Stimulated activated CD4-positive, alpha-beta T cell treated with anti-CD3 and anti-CD28 coated beads, TNF-alpha, amount 100 ng/mL, for 24 hours (primary cell): ENCODE data around the gene TEKT5.
"Not testable (repeated sequence)": the region's sequence is repeated elsewhere in the genome, so short reads cannot be mapped to it uniquely, and the experiment has no call there.

ENCODE experiments used
- DNase-seq, 3 experiments: peaks; one replicate each; pipeline ENCODE4 v3.0.0-alpha.2; 2020; ENCODE audit warnings: low read depth in 3 of 3

TEKT5 gene

DNA sequence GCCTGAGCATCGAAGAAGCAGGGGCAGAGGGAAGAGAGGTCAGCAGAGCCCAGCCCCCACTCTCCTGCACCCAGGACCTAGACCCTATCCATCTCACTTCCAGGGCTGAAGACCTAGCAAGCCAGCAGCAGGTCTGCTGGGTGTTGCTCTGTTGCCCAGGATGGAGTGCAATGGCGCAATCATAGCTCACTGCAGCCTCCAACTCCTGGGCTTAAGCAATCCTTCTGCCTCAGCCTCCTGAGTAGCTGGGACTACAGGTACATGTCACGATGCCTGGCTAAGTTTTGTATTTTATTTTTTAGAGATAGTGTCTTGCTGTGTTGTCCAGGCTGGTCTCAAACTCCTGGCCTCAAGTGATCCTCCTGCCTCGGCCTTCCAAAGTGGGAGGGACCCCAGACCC, 61.3 kb downstream of the TEKT5 start:
- not testable (repeated sequence) for DNase-seq

DNA sequence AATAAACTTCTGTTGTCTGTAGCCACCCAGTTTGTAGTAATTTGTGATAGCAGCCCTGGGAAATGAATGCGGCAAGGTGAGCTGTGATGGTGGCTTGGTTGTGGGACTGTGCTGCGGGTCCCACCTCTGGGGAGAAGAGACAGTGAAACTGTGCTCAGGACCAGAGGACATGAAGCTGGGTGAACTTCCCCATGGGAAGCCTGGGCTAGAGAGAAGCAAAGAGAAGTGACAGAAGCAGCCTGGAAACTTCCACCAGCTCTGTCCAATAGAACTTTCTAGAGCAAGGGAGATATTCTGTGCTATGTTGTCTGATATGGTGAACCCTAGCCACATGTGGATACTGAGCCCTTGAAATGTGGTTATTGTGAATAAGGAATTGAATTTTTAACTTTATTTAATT, 62.8 kb downstream of the TEKT5 start:
- no peak for DNase-seq

DNA sequence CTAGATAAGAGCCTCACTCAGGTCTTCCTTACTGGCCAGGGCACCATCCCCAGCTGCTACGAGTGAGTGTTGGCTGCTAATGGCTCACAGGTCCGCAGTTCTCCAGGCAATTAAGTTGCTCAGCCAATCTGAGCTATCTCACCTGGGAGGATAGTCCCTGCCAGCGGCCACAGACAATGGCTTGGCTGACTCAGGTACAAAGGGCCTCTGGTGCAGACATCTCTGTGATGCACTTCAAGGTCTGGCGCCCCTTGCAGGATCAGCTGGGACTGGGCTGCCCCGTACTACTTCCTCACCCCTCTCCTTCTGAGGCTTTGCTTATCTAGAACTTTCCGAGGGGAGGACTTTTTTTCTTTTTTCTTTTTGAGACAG, 65.2 kb downstream of the TEKT5 start:
- no peak for DNase-seq

DNA sequence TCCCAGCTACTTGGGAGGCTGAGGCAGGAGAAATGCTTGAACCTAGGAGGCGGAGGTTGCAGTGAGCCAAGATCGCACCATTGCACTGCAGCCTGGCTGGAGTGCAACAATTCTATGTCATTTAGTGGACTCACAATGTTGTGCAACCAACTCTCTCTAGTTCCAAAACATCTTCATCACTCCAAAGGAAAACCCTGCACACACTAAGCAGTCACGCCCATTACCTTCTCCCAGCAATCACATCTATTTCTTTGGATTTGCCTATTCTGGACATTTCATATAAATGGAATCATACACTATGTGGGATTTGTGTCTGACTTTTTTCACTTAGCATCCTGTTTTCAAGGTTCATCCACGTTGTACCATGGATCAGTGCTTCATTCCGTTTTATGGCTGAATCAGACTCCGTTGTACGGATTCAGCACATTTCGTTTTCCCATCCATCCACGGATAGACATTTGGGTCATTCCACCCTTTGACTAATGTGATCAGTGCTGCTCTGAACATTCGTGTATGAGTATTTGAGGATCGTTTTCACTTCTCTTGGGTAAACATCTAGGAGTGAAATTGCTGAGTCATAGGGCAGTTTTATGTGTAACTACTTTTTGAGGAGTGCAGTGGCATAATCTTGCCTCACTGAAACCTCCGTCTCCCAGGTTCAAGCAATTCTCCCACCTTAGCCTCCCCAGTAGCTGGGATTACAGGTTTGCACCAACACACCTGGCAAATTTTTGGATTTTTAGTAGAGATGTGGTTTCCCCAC, 69.0 kb downstream of the TEKT5 start:
- DNase-seq = no peak

DNA sequence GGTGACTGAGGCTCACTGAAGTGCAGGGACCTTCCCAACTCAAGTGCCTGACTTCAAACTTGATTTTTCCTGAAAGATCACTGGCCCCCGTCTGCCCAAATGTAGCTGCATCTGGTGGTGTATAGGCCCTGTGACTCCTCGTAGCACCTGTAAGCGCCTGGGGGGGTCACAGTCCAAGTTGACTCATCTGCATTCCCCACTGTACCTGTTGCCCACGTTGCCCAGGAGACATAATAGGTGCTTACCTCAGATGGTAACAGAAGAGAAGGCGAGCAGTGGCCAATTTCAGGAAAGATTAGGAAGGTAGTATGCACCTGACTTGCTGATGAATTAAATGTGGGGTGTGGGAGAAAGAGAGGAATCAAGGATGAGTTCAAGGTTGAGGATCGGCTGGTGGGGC, 70.2 kb downstream of the TEKT5 start:
- DNase-seq = no peak

DNA sequence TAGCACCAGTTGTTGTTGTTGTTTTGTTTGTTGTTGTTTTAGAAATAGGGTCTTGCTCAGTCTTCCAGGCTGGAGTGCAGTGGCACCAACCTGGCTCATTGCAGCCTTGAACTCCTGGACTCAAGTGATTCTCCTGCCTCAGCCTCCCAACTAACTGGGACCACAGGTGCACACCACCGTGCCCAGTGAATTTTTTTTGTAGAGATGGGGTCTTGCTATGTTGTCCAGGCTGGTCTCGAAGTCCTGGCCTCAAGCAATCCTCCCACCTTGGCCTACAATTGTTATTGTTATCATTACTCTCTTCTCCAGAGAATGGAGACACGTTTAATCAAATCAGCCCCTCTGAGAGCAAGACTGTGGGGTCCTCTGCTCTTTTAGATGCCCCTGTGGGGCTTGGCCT, 71.7 kb downstream of the TEKT5 start:
- no peak for DNase-seq

DNA sequence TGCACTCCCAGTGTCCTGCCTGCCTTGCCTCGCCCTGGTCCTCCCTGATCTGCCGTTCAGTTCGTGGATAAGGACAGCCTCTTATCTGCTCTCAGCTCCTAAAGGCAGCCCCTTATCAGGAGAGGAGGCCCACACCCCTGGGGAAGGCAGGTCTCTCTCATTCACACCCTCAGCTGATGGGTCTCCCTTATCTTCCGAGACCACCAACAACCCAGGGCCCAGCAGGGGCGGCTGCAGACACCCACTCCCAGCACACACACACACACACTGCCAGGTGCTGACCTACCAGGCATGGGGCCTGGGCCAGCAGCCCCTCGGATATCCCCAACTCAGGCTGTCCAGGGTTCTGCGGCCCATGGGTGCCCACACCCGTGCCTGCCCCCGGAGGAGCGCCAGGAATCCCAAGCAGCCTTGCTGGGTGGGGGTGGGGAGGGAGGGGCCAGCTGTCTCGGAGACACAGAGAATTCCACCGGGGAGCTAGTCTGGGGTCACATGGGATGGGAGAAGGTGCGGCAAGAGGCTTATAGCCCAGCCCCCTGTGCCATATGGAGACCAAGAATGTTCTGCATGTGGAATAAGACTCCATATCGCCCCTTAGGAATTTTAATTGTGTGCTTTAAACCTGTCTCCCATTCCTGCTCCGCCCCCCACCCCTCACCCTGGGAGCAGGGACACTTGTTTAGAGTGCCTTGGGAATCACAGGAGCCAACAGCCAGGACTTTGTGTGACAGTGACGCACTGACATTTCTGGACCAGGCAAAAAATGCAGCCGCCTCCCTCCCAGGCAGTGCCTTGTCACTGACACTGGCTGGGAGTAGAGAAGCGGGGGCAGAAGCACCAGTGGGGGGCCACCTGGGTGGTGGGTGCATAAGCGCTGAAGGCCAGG, 72.5 kb downstream of the TEKT5 start:
- no peak for DNase-seq

DNA sequence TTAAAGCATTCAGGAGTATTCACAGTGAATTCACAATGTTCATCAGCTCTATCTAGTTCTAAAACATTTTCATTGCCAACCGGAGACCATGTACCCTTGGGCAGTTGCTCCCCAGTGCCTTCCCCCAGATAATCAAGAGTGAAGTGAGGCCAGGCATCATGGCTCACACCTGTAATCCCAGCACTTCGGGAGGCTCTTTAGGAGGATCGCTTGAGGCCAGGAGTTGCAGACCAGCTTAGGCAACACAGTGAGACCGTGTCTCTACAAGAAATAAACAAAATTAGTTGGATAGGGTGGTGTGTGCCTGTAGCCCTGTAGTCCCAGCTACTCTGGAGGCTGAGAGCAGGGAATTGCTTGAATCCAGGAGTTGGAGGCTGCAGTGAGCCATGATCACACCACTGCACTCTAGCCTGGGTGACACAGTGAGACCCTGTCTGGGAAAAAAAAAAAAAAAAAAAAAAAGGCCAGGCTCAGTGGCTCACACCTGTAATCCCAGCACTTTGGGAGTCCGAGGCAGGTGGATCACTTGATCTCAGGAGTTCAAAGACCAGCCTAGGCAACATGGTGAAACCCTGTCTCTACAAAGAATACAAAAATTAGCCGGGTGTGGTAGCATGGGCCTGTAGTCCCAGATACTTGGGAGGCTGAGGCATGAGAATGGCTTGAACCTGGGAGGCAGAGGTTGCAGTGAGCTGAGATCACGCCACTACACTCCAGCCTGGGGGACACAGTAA, 73.3 kb downstream of the TEKT5 start:
- not testable (repeated sequence) for DNase-seq

DNA sequence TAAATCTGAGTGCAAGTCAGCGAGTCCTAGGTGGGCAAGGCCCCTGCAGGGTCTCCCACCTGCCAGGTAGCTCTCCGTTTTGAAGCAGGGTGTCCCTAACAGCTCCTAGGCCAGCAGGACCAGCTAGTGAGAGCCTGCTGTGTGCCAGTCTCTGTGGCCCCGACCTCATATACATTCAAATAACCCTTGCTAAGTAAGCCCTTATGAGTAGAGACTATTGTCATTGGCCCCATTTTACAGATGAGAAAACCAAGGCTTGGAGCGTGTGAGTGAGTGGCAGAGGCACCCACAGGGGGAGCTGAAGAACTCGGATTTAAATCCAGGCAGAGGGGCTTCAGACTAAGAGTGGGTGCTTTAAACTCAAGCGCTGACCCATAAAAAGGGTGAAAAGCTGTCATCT, 74.6 kb downstream of the TEKT5 start:
- no peak for DNase-seq

DNA sequence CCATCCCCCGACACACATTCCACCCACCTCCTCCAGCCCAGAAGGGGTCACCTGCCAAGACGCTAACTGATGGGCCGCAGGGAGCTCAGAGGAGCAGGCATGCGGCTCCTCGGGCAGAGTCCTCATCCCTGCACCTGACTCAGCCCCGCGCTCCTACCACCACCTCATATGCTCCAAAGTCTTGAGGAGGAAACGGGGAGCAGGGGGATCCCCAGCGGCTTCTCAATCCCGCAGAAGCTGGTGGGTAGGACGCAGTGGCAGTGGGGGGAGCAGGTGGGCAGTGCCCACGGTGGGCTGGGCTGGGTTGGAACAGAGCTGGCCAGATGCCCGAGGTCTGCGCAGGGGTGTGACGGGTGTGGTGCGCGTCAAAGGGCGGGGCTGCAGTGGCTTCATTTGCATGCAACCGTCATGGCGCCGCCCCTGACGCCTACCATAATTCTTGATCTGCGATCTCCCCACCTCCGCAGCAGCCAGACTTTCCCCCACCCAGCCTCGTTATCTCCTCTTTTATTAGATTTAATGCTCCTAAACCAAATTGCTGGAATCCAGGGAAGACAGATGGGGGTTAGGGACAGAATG, 75.4 kb downstream of the TEKT5 start:
- DNase-seq = peak in 1 of 3 experiments; percentile 38

DNA sequence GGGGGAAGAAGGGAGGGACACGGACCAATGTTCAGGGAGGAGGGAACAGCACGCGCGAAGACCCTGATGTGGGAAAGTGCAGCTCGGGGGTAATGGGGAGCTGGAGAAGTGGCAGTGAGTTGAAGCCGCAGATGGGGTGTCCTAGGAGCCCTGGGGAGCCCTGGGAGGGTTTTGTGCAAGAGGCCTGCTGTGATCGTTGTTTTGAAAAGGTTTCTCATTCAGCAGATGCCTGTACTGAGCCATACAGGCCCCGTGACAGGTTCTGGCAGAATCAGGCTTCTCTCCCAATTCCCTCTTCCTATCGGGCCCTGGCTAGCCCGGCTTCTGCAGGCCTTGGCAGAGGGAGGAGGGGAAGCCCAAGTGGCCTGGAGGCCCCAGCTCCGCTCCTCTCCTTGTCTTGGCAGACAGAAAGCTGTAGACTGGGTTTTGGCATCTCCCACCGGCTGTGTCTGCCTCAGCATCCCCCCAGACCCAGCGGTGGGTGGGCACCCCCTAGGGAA, 76.0 kb downstream of the TEKT5 start:
- DNase-seq = no peak

DNA sequence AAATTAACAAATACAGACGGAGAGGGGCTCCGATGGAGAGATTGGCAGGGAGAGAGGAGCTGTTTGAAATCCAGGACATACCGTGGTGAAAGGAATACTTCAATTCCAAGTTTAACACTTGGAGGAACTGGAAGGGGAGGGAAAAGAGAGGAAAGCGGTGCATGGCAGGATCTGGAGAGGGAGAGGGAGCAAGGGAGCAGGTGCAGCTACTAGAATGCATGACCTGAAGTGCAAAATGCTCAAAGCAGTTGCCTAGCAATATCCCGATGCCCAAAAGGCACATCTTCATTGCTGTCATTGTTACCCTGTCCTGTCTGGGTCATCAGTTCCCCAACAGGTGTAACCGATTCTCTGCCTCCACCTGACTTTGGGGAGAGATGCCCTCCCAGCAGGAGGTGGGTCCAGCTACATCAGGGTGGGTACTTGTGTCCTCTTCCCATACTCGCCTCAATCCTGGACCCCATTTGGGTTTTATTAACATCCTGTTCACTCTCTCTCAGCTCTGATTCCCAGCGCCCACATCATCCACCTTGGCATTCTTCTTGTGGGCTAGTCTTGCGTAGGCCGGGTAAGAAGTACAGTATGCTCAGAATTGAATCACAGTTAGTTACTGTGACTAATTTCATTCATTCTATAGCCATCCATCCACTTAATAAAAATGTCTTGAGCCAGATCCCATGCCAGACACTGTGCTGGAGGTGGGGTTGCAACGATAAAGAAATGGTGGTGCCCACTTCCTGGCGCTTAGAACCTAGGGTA, 76.9 kb downstream of the TEKT5 start:
- no peak for DNase-seq

DNA sequence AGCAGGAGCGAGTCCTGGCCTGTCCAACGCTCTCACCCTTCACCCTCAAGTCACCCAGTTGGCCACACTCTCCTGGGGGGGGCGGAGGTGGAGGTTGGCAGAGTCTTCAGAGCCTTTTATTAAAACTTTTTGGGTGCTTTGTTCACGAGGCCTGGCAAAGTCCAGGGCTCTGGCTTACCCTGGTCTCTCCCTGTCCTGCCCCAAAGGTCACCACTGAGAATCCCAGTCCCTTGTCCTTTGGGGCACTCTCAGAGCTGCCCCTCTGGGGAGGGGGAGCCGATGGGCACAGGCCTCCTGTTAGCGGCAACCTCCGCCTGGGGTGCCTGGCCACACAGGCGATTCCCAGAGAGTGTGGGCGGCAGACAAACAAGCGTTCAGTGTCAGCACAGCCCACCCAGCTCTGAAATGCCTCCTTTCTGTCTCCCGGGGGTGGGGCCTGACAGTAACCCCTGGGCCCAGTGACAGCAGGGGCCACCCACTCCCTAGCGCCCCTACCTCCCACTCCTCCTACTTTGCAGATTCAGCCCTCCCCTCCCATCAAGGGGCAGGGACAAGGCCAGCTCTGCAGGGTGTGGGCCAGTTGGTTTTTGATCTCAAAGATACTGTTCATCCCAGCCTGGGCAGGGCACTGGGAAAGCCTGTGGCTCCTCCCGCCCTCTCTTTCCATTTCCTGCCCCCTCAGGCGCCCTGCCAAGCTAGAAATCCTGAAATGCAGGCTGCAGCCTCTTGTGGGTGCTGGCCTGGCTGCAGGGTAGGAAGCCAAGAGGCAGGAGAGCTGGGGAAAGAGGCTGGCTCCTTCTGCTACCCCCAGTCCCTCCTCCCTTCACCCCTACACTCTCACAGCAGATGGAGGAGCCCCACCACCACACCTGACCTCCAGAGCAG, 77.7 kb downstream of the TEKT5 start:
- no peak for DNase-seq

DNA sequence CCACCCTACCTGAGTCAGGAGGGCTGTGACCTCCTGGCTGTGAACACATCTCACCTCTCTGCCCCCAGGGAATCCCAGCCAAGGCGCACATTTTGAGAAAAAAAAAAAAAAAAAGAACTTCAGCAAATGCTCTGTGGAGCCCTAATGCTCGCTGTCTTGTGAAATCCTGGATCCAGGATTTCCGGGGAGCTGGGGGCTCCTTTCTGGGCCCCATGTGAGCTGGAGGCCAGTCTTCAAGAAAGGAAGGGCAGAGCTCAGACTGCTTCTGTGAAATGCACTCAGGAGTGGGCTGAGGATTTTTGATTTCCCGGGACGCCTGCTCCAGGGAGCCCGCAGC, 78.3 kb downstream of the TEKT5 start:
- DNase-seq = no peak

DNA sequence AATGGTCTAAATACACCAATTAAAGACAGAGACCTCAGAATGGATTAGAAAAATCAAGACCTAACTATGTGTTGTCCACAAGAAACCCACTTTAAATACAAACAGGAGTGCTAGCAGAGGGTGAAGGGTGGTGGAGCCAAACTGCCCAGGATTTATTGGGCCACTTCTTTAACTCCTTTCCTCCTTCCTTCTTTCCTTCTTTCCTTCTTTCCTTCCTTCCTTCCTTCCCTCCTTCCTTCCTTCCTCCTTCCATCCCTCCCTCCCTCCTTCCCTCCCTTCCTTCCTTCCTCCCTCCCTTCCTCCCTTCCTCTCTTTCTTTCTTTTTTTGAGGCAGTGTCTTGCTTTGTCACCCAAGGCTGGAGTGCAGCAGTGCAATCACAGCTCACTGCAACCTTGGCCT, 80.0 kb downstream of the TEKT5 start:
- no peak for DNase-seq

DNA sequence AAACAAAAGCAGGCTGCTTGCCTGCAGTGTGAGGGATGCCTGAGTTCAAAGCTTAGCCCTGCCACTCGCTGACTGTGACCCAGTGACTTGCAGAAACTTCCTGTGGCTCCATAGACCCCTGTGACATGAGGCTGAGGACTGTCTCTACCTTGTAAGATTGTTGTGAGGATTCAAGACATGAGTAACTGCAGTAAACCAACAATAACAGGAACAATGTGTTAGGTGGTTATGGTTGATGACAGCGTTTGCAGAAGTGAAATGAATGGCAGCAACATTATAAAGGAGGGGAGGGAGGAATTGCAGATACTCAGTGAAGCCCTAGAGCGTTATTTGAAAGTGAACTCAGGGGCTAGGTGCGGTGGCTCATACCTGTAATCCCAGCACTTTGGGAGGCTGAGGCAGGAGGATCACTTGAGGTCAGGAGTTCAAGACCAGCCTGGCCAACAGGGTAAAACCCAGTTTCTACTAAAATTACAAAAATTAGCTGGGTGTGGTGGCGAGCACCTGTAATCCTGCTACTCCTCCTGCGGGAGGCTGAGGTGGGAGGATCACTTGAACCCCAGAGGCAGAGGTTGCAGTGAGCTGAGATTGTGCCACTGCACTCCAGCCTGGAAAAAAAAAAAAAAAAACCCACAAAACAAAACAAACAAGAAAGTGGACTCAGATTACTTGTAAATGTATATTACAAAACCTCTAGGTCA, 80.8 kb downstream of the TEKT5 start:
- no peak for DNase-seq

DNA sequence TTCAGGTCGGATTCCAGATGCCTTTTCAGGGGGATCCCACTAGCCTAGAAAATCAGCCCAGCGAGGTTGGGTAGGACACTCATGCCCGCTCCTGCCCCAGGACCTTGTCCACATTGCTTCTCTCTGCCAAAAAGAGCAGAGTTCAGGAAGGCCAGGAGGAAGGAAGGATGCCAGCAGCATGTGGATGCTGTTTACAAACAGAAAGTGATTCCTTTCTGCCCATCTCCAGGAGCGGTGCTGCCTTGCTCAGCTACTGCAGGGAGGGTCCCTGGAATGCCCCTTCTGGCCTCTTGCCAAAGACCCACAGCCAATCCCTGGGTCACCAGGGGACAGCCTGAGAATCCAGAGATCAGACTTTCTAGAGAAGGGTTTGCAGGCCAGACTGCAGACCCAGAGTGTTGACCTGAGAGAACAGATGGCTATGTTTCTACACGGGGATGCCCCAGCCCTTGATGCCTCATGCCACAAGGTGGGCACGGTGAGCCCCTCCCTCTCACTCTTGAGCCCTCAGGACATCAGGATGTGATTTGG, 82.0 kb downstream of the TEKT5 start:
- no peak for DNase-seq

DNA sequence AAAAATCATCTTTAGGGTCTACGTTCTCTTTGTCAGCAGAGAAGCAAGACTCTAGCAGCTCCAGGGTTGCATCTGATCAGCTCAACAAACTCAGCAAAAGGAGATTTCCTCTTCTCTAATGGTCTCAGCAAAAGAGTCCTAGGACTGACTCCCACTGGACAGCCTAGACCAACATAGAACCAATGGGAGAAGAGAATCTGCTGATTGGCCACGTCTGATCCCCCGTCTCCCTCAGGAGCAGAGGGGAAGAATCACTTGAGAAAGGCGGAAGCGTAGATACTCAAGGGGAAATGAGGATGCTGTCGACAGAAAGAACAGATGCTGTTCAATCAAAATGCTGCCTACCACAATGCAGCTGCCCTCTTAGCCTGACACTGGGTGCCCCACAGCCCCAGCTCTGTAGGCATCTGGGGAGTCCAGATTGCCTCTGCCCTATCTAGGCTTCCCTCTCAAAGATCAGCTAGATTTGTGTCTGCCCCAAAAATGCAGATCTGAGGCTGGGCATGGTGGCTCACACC, 82.8 kb downstream of the TEKT5 start:
- DNase-seq = no peak

DNA sequence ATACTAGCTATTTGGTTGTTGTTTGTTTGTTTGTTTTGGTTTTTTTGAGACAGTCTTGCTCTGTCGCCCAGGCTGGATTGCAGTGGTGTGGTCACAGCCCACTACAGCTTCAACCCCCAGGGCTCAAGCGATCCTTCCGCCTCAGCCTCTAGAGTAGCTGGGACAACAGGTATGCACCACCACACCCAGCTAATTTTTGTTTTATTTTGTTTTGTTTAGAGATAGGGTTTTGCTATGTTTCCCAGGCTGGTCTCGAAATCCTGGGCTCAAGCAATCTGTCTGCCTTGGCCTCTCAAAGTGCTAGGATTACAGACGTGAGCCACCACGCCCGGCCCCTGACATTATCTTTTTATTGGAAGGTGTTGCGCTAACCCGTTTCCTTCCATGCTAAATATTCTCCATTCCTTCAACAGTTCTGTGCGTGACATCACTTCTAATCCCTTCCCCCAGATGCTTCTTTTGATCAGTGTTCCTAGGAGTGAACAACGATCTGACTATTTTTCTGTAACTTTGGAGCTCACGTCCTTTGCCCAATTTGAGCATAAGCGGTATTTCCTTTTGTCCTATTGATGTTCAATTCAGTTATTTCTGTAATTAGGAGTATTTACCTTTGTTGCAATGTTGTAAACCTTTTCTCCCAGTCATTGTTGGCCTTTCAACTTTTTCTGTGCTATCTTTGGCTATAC, 84.1 kb downstream of the TEKT5 start:
- no peak for DNase-seq
